Measurements from ENCODE around the gene FOXR1.
"Not testable (repeated sequence)": the region's sequence is repeated elsewhere in the genome, so short reads cannot be mapped to it uniquely, and the experiment has no call there.

GRCh38 chr11:118969508-118969907 lies 2.1 kb upstream of the FOXR1 start:
- not testable (repeated sequence) for TF ChIP-seq POLR2A (IDR thresholded peaks at IDR 0.05; ENCODE audit: extremely low read depth, insufficient read length); MYC (IDR thresholded peaks at IDR 0.05; ENCODE audit: low read depth, low read length); MAX (IDR thresholded peaks at IDR 0.05; ENCODE audit: low read depth, low read length)
- TF ChIP-seq, protein P1, sequence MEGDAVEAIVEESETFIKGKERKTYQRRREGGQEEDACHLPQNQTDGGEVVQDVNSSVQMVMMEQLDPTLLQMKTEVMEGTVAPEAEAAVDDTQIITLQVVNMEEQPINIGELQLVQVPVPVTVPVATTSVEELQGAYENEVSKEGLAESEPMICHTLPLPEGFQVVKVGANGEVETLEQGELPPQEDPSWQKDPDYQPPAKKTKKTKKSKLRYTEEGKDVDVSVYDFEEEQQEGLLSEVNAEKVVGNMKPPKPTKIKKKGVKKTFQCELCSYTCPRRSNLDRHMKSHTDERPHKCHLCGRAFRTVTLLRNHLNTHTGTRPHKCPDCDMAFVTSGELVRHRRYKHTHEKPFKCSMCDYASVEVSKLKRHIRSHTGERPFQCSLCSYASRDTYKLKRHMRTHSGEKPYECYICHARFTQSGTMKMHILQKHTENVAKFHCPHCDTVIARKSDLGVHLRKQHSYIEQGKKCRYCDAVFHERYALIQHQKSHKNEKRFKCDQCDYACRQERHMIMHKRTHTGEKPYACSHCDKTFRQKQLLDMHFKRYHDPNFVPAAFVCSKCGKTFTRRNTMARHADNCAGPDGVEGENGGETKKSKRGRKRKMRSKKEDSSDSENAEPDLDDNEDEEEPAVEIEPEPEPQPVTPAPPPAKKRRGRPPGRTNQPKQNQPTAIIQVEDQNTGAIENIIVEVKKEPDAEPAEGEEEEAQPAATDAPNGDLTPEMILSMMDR (IDR thresholded peaks at IDR 0.05; ENCODE audit: low read depth, low read length) = not testable (repeated sequence)
